Mucosa of rectum (tissue), 2 donors: ENCODE measurements around the gene VMAC.

ENCODE experiments used
- H3K27ac ChIP-seq, 2 donors: one replicate each; pipeline ENCODE4 v1.7.0; 2013; ENCODE audit warnings: inconsistent platforms in 2 of 2, low read depth in 2 of 2, low read length in 2 of 2
- H3K27me3 ChIP-seq, 2 donors: one replicate each; pipeline ENCODE4 v1.7.0; 2013; ENCODE audit warnings: low read length in 2 of 2; ENCODE audit not compliant: control insufficient read depth in 2 of 2, insufficient read depth in 2 of 2
- H3K36me3 ChIP-seq, 2 donors: one replicate each; pipeline ENCODE4 v1.7.0; 2013; ENCODE audit warnings: low read length in 2 of 2; ENCODE audit not compliant: control insufficient read depth in 2 of 2, insufficient read depth in 2 of 2
- H3K4me1 ChIP-seq, 2 donors: one replicate each; pipeline ENCODE4 v1.7.0; 2013; ENCODE audit warnings: low read length in 2 of 2, mild to moderate bottlenecking in 1 of 2; ENCODE audit not compliant: control insufficient read depth in 2 of 2, insufficient read depth in 2 of 2
- H3K4me3 ChIP-seq, 2 donors: one replicate each; pipeline ENCODE4 v1.7.0; 2013; ENCODE audit warnings: low read length in 2 of 2
- H3K9ac ChIP-seq, 2 donors: one replicate each; pipeline ENCODE4 v1.7.0; 2013; ENCODE audit warnings: low read length in 2 of 2, low read depth in 1 of 2, mild to moderate bottlenecking in 1 of 2
- H3K9me3 ChIP-seq, 2 donors: one replicate each; pipeline ENCODE4 v1.7.0; 2013; ENCODE audit warnings: low read length in 2 of 2; ENCODE audit not compliant: control insufficient read depth in 2 of 2
- donor health status: healthy.
- donor health status: Normal muscosa, but diverticular disease.

VMAC gene

DNA sequence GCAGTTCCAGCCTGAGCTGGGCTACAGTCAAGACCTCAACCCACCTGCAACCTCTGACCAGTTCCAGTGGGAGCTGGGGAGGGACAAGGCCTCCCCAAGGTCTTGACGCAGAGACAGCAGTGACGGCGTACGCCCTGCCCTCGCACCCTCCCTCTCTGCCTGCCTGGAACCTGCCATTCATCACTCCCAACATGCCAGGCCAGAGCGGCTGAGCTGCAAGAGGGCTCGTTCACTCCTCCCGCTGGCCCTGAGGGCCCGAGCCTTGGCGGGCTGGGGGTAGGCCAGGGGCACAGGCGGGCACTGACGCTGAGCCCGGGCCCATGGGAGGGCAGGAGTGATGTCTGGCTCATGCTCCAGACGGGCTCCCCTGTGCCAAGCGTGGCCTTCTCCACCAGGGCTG lies 9.3 kb upstream of the VMAC start:
- Histone ChIP-seq H3K9ac (no peak overlapping the region), H3K9me3 (no peaks in the 10 kb centered on the region), H3K27ac (no peak overlapping the region), H3K27me3 (peaks cover 10% of the 10 kb centered on the region in 2 donors), H3K4me3 (no peak overlapping the region), H3K4me1 (no peaks in the 10 kb centered on the region), H3K36me3 (peaks cover 9 to 19% of the 10 kb centered on the region in 2 donors)

DNA sequence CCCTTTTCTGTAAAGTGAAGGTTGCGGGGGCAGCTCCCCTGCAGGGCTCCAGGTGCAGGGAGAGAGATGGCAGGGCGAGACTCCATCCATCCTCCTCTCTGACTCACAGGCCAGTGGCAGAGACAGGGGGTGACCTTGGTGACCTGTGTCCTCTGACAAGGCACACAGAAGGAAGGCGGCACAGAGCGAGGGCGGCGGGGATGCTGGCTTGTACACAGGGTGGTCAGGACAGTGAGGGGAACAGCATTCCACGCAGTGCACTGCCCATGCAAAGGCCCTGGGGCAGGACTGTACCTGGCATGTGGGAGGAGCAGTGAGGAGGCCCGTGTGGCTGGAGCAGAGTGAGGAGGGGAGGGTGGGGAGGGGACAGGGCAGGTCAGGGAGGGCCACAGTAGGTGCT lies 8.8 kb upstream of the VMAC start:
- no peaks in the 10 kb centered on the region for H3K9me3 ChIP-seq
- peaks cover 9 to 19% of the 10 kb centered on the region in 2 donors for H3K36me3 ChIP-seq
- no peak overlapping the region for H3K4me3 ChIP-seq
- H3K9ac ChIP-seq: no peak overlapping the region
- H3K27ac ChIP-seq: no peak overlapping the region
- no peaks in the 10 kb centered on the region for H3K4me1 ChIP-seq
- H3K27me3 ChIP-seq: peaks cover 10% of the 10 kb centered on the region in 2 donors

GRCh38 chr19:5896365-5897076 lies 8.2 kb upstream of the VMAC start:
- H3K27ac ChIP-seq: no peak overlapping the region
- peaks cover 9 to 22% of the 10 kb centered on the region in 2 donors for H3K36me3 ChIP-seq

DNA sequence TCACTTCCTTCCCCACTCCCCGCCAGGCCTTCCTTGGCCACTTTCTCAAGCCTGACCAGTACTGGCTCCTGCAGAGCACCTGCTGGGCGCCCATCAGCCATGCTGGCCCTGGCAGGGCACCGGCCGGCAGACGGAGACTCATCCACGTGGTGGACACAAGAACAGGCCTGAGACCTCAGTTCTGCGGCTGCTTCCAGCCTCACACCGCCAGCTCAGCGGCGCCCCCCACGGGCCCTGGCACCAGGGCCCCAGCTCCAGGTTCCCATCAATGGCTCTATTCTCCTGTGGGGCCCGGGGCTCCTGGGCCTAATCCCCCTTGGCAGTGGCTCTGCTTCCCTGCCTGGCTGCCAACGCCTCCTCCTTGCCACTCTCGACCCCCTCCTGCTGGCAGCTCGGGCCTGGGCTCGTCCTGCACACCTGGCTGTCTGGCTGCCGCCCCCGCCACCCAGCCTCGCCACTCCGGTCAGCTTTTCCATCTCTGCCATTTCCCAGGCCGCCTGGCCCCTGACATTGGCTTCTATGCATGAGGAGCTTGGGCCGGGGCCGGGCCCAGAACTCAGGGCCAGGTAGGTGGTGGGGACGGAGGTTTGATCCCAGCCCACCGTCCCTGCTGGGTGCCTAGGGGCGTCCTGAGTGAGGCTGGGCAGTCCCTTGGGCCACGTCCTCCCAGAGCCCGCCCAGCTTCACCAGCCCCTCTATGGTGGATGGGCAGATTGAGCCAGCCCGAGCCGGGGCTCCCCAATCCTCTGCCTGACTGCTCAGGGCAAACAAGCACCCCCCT lies 7.3 kb upstream of the VMAC start:
- no peak overlapping the region for H3K9ac ChIP-seq
- H3K4me3 ChIP-seq: no peak overlapping the region
- no peaks in the 10 kb centered on the region for H3K9me3 ChIP-seq
- H3K27me3 ChIP-seq: peaks cover under 1 to 2% of the 10 kb centered on the region in 2 donors
- H3K4me1 ChIP-seq: peaks cover under 1 to 1% of the 10 kb centered on the region in 2 donors
- H3K36me3 ChIP-seq: peaks cover 9 to 22% of the 10 kb centered on the region in 2 donors
- H3K27ac ChIP-seq: no peak overlapping the region

More at GRCh38 chr19:5896365-5897076, 8.2 kb upstream of the VMAC start:
- Histone ChIP-seq H3K9ac (no peak overlapping the region), H3K9me3 (no peaks in the 10 kb centered on the region), H3K4me3 (no peak overlapping the region), H3K27me3 (peaks cover 8 to 10% of the 10 kb centered on the region in 2 donors), H3K4me1 (no peaks in the 10 kb centered on the region)

GRCh38 chr19:5899728-5900526 lies 4.7 kb upstream of the VMAC start:
- H3K9me3 ChIP-seq: no peaks in the 10 kb centered on the region
- no peaks in the 10 kb centered on the region for H3K27me3 ChIP-seq
- H3K4me1 ChIP-seq: peaks cover 10% of the 10 kb centered on the region in 2 donors
- no peak overlapping the region for H3K27ac ChIP-seq
- no peak overlapping the region for H3K9ac ChIP-seq
- no peak overlapping the region for H3K4me3 ChIP-seq
- H3K36me3 ChIP-seq: peaks cover 9 to 22% of the 10 kb centered on the region in 2 donors

- no peaks in the 10 kb centered on the region for H3K9me3 ChIP-seq
- no peak overlapping the region for H3K4me3 ChIP-seq
- no peak overlapping the region for H3K9ac ChIP-seq
- no peak overlapping the region for H3K27ac ChIP-seq
- H3K4me1 ChIP-seq: peaks cover 13 to 17% of the 10 kb centered on the region in 2 donors
- H3K27me3 ChIP-seq: no peaks in the 10 kb centered on the region
- H3K36me3 ChIP-seq: peaks cover 6 to 13% of the 10 kb centered on the region in 2 donors
These were observed 3.7 kb upstream of the VMAC start for GRCh38 chr19:5900976-5901375.

- no peaks in the 10 kb centered on the region for H3K27me3 ChIP-seq
- H3K27ac ChIP-seq: peak overlapping the region; percentile 96 to 98
- peak overlapping the region; percentile 97 to 98 for H3K4me3 ChIP-seq
- peaks cover 13 to 17% of the 10 kb centered on the region in 2 donors for H3K4me1 ChIP-seq
- H3K9ac ChIP-seq: peak overlapping the region; percentile 88 to 95
- H3K36me3 ChIP-seq: peaks cover 0 to 9% of the 10 kb centered on the region in 2 donors
- H3K9me3 ChIP-seq: no peaks in the 10 kb centered on the region
These were observed 1.5 kb upstream of the VMAC start for GRCh38 chr19:5903056-5903623.

DNA sequence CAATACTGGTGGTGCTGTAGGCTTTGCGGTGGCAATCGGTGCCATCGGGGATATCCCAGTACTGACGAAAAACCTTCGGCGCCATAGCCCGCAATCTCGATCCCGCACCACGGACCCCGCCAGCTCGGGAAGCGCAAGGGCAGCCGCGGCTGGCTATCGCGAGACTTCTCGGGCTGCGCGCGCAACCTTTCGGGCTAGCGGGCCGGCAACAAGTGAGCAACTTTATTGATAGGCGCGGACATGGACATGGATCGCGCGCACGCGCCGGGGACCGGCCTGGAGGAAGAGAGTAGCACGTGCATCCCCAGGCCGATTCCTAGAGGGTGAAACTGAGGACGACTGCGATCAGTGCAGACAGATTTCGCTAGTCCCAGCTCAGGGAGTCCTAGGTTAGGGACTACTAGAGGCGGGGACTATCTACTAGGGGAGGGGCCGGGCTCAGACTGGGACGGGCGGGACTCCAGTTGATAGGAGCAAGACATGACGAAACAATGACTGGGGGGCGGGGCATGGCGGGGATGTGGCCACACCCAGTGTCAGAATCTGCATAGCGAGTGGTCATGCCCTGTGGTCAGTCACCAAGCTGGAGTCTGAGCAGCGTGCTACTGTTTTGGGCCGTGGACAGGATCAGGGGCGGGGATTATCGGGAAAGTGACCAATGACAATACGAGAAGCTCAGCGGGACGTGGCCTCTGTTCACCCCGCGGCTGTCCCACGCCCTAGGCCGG lies 884 bp upstream of the VMAC start, which contains the start of gene NDUFA11:
Gene NDUFA11, minus strand, starts transcription at position 167 of the 728 bp plus-strand sequence. Its CDS starts 82 bp downstream, at position 85.
- H3K9me3 ChIP-seq: no peaks in the 10 kb centered on the region
- no peaks in the 10 kb centered on the region for H3K27me3 ChIP-seq
- peaks cover 13 to 17% of the 10 kb centered on the region in 2 donors for H3K4me1 ChIP-seq
- peak within 1 kb of the TSS; percentile 96 to 98 for H3K27ac ChIP-seq
- peak within 1 kb of the TSS; percentile 88 to 95 for H3K9ac ChIP-seq
- peaks cover 0 to 9% of the 10 kb centered on the region in 2 donors for H3K36me3 ChIP-seq
- H3K4me3 ChIP-seq: peak within 1 kb of the TSS; percentile 97 to 98

DNA sequence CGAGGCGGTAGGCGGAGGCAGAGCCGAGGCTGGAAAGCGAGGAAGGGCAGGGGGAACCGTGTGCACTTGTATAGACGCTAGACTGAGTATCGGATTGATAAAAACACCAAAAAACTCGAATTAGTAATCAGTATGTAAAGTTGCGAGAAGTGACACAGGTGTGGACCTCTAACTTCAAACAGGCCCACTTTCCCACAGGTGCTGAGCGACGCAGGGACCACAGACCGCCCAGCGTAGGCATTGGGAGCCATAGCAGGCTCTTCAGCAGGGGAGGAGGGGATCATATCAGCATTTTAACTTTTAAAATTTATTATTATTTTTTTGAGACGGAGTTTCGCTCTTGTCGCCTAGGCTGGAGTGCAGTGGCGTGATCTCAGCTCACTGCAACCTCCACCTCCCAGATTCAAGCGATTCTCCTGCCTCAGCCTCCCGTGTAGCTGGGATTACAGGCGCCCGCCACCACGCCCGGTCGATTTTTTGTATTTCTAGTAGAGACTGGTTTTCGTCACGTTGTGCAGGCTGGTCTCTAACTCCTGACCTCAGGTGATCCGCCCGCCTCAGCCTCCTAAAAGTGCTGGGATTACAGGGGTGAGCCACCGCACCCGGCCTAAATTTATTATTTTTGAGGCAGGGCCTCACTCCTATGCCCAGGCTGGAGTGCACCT lies 574 bp downstream of the VMAC start:
- H3K4me1 ChIP-seq: peaks cover 13 to 17% of the 10 kb centered on the region in 2 donors
- H3K4me3 ChIP-seq: peak overlapping the region; percentile 80 to 93
- H3K27me3 ChIP-seq: no peaks in the 10 kb centered on the region
- H3K27ac ChIP-seq: peak overlapping the region; percentile 48 to 98
- H3K9ac ChIP-seq: peak overlapping the region; percentile 80 to 92
- H3K9me3 ChIP-seq: no peaks in the 10 kb centered on the region
- peaks cover 0 to 7% of the 10 kb centered on the region in 2 donors for H3K36me3 ChIP-seq
